ENCODE results near the gene GDPD5.

GRCh38 chr11:75534259-75535069 is 8.7 kb upstream of the GDPD5 start:
- TF ChIP-seq, protein P1, sequence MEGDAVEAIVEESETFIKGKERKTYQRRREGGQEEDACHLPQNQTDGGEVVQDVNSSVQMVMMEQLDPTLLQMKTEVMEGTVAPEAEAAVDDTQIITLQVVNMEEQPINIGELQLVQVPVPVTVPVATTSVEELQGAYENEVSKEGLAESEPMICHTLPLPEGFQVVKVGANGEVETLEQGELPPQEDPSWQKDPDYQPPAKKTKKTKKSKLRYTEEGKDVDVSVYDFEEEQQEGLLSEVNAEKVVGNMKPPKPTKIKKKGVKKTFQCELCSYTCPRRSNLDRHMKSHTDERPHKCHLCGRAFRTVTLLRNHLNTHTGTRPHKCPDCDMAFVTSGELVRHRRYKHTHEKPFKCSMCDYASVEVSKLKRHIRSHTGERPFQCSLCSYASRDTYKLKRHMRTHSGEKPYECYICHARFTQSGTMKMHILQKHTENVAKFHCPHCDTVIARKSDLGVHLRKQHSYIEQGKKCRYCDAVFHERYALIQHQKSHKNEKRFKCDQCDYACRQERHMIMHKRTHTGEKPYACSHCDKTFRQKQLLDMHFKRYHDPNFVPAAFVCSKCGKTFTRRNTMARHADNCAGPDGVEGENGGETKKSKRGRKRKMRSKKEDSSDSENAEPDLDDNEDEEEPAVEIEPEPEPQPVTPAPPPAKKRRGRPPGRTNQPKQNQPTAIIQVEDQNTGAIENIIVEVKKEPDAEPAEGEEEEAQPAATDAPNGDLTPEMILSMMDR (IDR thresholded peaks at IDR 0.05; ENCODE audit: low read length): no peak
- TF ChIP-seq EZH2 (IDR thresholded peaks at IDR 0.05; ENCODE audit: borderline replicate concordance, low read length): no peak
